DND-41 (cell line): ENCODE data around the gene C3orf20.

Experiments
- ATAC-seq: fragments of 200-7000 bp; cut with Tn5 transposase; 3 replicates; pipeline ENCODE4 v1.9.1; 2021; ENCODE audit warnings: low read depth; ENCODE audit not compliant: insufficient read depth
- DNase-seq: peaks from one replicate; pipeline ENCODE4 v3.0.0-alpha.2; 2020
- H2AFZ ChIP-seq: 2 replicates; pipeline ENCODE4 v1.6.0; 2012; ENCODE audit warnings: low read depth, low read length
- H3K27ac ChIP-seq: 2 replicates; pipeline ENCODE4 v1.5.1; 2012; ENCODE audit warnings: low read length, inconsistent platforms
- H3K27me3 ChIP-seq: fragments of 200-600 bp; sonication (generic); 2 replicates; pipeline ENCODE4 v1.6.0; 2012; ENCODE audit warnings: low read length, mild to moderate bottlenecking, inconsistent platforms; ENCODE audit not compliant: insufficient read depth, poor library complexity
- H3K36me3 ChIP-seq: 2 replicates; pipeline ENCODE4 v1.5.1; 2012; ENCODE audit warnings: low read length, inconsistent platforms; ENCODE audit not compliant: insufficient read depth
- H3K4me1 ChIP-seq: 2 replicates; pipeline ENCODE4 v1.5.1; 2012; ENCODE audit warnings: mild to moderate bottlenecking, low read length; ENCODE audit not compliant: insufficient read depth
- H3K4me2 ChIP-seq: 2 replicates; pipeline ENCODE4 v1.6.0; 2012; ENCODE audit warnings: mild to moderate bottlenecking, moderate library complexity, low read length, inconsistent platforms; ENCODE audit not compliant: insufficient read depth
- H3K4me3 ChIP-seq, 2 experiments: fragments of 200-600 bp in 1 of 2; shearing (Covaris generic) in 1 of 2; 2 replicates each; pipeline ENCODE4 v1.5.1; 2012 to 2016; ENCODE audit warnings: inconsistent platforms in 2 of 2, low read length in 2 of 2, mild to moderate bottlenecking in 2 of 2, low read depth in 1 of 2, moderate library complexity in 1 of 2
- H3K79me2 ChIP-seq: 2 replicates; pipeline ENCODE4 v1.6.0; 2012; ENCODE audit warnings: low read length, inconsistent platforms; ENCODE audit not compliant: insufficient read depth
- H3K9ac ChIP-seq: 2 replicates; pipeline ENCODE4 v1.6.0; 2012; ENCODE audit warnings: low read depth, mild to moderate bottlenecking, inconsistent platforms, low read length, moderate library complexity
- H3K9me3 ChIP-seq: 2 replicates; pipeline ENCODE4 v1.5.1; 2012; ENCODE audit warnings: low read length, moderate library complexity, mild to moderate bottlenecking, inconsistent platforms; ENCODE audit not compliant: insufficient read depth, severe bottlenecking
- H4K20me1 ChIP-seq: 2 replicates; pipeline ENCODE4 v1.6.0; 2012; ENCODE audit warnings: low read length; ENCODE audit not compliant: insufficient read depth
- EZH2 ChIP-seq: IDR thresholded peaks from 3 replicates; pipeline ENCODE4 v1.6.1; 2012; ENCODE audit warnings: borderline replicate concordance, low read depth, mild to moderate bottlenecking, moderate library complexity, low read length, inconsistent platforms; ENCODE audit not compliant: severe bottlenecking
- TF ChIP-seq, protein P1 (sequence below): IDR thresholded peaks from 2 replicates; pipeline ENCODE4 v1.5.1; 2012; ENCODE audit warnings: borderline replicate concordance, low read length, moderate library complexity, mild to moderate bottlenecking; ENCODE audit not compliant: poor library complexity, severe bottlenecking; ENCODE audit errors: extremely low read depth

The C3orf20 gene

DNA sequence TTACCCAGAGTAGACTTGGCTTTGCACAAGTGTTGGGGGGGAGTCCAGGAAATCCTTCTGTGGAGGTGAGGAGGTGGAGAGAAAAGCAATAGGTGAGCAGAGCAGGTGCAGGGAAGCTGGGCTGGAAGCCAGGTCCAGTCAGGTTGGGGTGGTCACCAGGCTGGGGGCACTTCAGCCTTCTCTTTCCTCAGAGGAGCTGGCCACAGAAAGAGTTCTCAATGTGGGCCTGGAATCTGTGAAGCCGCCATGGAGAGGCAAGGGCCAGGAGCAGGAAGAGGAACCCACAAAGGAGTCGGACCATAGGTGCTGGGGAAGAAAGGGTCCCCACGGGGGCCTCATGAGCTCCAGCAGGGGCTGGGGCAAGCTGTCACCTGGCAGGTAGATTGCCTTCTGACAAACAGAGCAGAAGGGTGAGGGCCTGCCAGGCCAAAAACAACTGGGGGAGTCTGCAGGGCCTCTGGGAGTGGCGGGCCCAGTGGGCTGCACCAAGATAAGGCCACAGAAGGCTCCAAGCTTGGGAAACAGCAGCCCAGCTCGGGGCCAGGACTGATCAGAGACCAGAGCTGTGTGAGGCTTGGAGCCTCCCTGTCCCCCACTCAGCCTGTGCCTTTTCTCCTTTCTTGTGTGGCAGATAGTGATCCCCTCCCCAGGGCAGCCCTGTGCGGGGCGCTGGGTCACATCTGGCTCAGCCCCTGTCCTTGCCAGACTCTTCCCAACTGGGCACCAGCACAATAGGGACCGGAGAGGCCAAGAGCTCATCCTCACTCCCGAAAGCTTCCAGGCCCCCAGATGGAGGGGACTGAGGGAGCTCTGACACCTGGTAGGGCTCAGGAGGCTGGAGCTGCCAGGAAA is 90.9 kb downstream of the C3orf20 start:
- ATAC-seq (no peak), DNase-seq (no peak)
- no peak overlapping the region for H2AFZ ChIP-seq
- H3K27me3 ChIP-seq, result no peaks in the 10 kb centered on the region
- H4K20me1 ChIP-seq, result no peaks in the 10 kb centered on the region
- H3K4me3 ChIP-seq, result no peak overlapping the region
- H3K79me2 ChIP-seq, result no peaks in the 10 kb centered on the region
- H3K4me2 ChIP-seq, result no peak overlapping the region
- H3K9me3 ChIP-seq, result no peaks in the 10 kb centered on the region
- H3K27ac ChIP-seq, result peak overlapping the region; percentile 16; the same call in 1 of the 2 replicates
- H3K4me1 ChIP-seq, result peaks cover 21% of the 10 kb centered on the region
- H3K36me3 ChIP-seq, result no peaks in the 10 kb centered on the region
- H3K9ac ChIP-seq, result no peak overlapping the region
- no peak for TF ChIP-seq EZH2
- TF ChIP-seq, protein P1, sequence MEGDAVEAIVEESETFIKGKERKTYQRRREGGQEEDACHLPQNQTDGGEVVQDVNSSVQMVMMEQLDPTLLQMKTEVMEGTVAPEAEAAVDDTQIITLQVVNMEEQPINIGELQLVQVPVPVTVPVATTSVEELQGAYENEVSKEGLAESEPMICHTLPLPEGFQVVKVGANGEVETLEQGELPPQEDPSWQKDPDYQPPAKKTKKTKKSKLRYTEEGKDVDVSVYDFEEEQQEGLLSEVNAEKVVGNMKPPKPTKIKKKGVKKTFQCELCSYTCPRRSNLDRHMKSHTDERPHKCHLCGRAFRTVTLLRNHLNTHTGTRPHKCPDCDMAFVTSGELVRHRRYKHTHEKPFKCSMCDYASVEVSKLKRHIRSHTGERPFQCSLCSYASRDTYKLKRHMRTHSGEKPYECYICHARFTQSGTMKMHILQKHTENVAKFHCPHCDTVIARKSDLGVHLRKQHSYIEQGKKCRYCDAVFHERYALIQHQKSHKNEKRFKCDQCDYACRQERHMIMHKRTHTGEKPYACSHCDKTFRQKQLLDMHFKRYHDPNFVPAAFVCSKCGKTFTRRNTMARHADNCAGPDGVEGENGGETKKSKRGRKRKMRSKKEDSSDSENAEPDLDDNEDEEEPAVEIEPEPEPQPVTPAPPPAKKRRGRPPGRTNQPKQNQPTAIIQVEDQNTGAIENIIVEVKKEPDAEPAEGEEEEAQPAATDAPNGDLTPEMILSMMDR, result no peak

DNA sequence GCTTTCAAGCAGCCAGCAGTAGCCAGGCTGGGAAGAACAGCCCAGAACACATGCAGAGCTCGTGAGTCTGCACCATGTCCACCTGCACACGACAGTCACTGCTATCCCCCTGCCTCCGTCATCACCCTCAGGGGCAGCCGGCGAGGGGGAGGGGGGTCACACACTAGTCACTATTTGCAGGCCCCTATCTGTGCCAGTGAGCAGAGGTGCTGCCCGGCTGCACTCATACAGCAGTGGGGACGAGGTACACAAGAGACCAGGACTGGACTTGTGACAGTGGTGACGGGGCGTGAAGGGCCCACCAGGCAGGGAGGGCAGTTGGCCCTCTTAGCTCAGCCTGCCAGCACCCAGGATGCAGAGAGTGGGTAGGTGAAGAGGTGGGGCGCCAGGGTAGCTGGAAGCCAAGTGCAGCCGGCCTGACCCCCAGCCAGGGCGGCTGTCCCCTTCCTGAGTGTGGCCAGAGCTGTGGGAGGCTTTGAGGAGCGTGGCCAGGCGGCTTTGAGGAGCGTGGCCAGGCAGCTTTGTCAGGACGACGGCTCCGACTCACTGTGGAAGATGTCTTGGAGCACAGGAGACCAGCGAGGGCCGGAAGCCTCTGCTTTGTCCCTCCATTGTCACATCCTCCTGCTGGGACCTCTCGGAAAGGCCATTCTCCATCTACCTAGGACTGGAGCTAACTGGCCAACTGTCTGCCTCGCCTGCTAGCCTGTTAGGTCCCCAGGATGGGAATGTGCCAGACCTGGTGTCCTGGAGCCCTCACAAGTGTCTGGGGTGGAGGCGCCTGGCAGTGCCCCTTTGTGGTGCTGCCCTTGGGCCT is 91.7 kb downstream of the C3orf20 start:
- Histone ChIP-seq H3K4me3 (no peak overlapping the region), H3K27me3 (no peaks in the 10 kb centered on the region), H3K79me2 (no peaks in the 10 kb centered on the region), H3K4me1 (peaks cover 21% of the 10 kb centered on the region), H4K20me1 (no peaks in the 10 kb centered on the region), H3K9me3 (no peaks in the 10 kb centered on the region), H3K4me2 (no peak overlapping the region), H3K9ac (peak overlapping the region; percentile 6; the same call in 1 of the 2 replicates), H3K36me3 (no peaks in the 10 kb centered on the region), H3K27ac (peak overlapping the region; percentile 62; the same call in 1 of the 2 replicates), H2AFZ (no peak overlapping the region)
- ATAC-seq, result no peak
- TF ChIP-seq EZH2, result no peak
- TF ChIP-seq, protein P1, result no peak
- DNase-seq, result no peak

DNA sequence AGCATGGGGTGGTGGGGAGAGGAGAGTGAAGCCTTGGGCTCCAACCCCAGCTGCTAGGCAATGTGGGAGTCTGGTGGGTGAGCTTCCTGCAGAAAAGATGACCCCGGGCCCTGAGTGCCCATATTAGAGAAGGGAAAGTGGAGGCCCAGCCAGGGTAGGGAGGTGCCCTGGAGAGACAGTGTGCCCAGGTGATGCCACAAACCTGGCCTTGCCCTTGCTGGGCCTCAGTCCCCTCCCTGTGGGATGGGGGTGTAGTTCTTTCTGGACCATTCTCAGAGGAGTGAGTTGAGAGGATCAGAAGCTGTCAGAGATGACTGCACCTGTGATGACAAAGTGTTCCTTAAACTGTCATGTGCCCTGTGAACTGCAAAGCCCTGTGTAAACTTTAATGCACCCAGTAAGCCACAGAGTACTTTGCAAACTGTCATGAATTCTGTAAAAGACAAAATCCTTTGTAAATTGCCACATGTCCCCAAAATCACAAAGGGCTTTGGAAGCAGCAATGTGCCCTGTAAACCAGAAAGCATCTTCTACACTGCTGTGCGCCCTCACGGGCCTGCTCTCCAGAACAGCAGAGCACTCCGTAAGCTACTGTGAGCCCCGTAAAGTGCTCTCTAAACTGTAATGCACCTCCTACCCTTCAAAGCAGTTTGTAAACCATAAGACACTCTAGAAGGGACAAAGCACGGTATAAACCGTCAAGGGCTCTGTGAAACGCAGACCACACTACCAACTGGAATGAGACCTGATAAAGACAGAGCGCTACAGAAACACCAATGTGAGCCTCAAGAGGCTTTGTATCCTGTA is 92.5 kb downstream of the C3orf20 start:
- Histone ChIP-seq H3K4me3 (no peak overlapping the region), H3K27me3 (no peaks in the 10 kb centered on the region), H3K27ac (peak overlapping the region; percentile 62), H3K4me2 (no peak overlapping the region), H3K36me3 (no peaks in the 10 kb centered on the region), H3K9ac (peak overlapping the region; percentile 6; the same call in 1 of the 2 replicates), H3K4me1 (peaks cover 21% of the 10 kb centered on the region), H3K9me3 (no peaks in the 10 kb centered on the region), H3K79me2 (no peaks in the 10 kb centered on the region), H2AFZ (peak overlapping the region; percentile 8; the same call in 1 of the 2 replicates), H4K20me1 (no peaks in the 10 kb centered on the region)
- ATAC-seq, result peak; percentile 73
- DNase-seq, result peak; percentile 38
- no peak for TF ChIP-seq EZH2
- TF ChIP-seq, protein P1, result no peak
